ENCODE measurements around the gene SCT. TPM values are rescaled to one million over a fixed set of nuclear protein-coding genes. Genes with fewer than 3 reads are reported as not detected.
A peak's percentile ranks its signal among the peaks of the same experiment; 100 is the strongest.

SCT gene
- total and polyA plus RNA-seq, 4 donors: not detected

GRCh38 chr11:590997-591396, 36.0 kb downstream of the SCT start:
- Histone ChIP-seq H3K27me3 (ENCODE audit: control insufficient read depth in 4 of 4, insufficient read depth in 4 of 4, low read length in 3 of 4) (no peaks in the 10 kb centered on the region), H3K9me3 (ENCODE audit: control insufficient read depth in 4 of 4, low read length in 3 of 4) (no peaks in the 10 kb centered on the region), H3K9ac (ENCODE audit: low read depth in 1 of 2, low read length in 2 of 2) (no peak overlapping the region), H3K4me3 (ENCODE audit: low read depth in 1 of 3, low read length in 3 of 3) (no peak overlapping the region), H3K4me1 (ENCODE audit: control insufficient read depth in 4 of 4, insufficient read depth in 4 of 4, low read length in 3 of 4) (peaks cover 11 to 25% (median 21%) of the 10 kb centered on the region in 4 donors), H3K27ac (ENCODE audit: low read depth in 1 of 2, low read length in 2 of 2) (no peak overlapping the region), H3K36me3 (ENCODE audit: control insufficient read depth in 4 of 4, insufficient read depth in 3 of 4, low read depth in 1 of 4, low read length in 3 of 4) (peaks cover 29 to 58% (median 40%) of the 10 kb centered on the region in 4 donors)
- WGBS: 89% methylated on average over 11 of the region's 11 CpGs
- no peak for TF ChIP-seq HNF4A (conservative IDR thresholded peaks at IDR 0.05)
- TF ChIP-seq SP1 (IDR thresholded peaks at IDR 0.05): no peak
- TF ChIP-seq RXRA (IDR thresholded peaks at IDR 0.05): no peak
- TF ChIP-seq FOXA2 (IDR thresholded peaks at IDR 0.05): no peak
- TF ChIP-seq, protein P1, sequence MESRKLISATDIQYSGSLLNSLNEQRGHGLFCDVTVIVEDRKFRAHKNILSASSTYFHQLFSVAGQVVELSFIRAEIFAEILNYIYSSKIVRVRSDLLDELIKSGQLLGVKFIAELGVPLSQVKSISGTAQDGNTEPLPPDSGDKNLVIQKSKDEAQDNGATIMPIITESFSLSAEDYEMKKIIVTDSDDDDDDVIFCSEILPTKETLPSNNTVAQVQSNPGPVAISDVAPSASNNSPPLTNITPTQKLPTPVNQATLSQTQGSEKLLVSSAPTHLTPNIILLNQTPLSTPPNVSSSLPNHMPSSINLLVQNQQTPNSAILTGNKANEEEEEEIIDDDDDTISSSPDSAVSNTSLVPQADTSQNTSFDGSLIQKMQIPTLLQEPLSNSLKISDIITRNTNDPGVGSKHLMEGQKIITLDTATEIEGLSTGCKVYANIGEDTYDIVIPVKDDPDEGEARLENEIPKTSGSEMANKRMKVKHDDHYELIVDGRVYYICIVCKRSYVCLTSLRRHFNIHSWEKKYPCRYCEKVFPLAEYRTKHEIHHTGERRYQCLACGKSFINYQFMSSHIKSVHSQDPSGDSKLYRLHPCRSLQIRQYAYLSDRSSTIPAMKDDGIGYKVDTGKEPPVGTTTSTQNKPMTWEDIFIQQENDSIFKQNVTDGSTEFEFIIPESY (IDR thresholded peaks at IDR 0.05): no peak
- no peak for TF ChIP-seq NR2F2 (IDR thresholded peaks at IDR 0.05)
- TF ChIP-seq TAF1 (conservative IDR thresholded peaks at IDR 0.05): no peak
- no peak for TF ChIP-seq FOXA1 (IDR thresholded peaks at IDR 0.05)
- TF ChIP-seq, protein P2, sequence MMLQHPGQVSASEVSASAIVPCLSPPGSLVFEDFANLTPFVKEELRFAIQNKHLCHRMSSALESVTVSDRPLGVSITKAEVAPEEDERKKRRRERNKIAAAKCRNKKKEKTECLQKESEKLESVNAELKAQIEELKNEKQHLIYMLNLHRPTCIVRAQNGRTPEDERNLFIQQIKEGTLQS (IDR thresholded peaks at IDR 0.05): no peak
- TF ChIP-seq RAD21 (IDR thresholded peaks at IDR 0.05): no peak
- TF ChIP-seq EGR1 (IDR thresholded peaks at IDR 0.05; ENCODE audit: low read depth in 2 of 2): no peak
- no peak for DNase-seq (ENCODE audit: low spot score)

DNA sequence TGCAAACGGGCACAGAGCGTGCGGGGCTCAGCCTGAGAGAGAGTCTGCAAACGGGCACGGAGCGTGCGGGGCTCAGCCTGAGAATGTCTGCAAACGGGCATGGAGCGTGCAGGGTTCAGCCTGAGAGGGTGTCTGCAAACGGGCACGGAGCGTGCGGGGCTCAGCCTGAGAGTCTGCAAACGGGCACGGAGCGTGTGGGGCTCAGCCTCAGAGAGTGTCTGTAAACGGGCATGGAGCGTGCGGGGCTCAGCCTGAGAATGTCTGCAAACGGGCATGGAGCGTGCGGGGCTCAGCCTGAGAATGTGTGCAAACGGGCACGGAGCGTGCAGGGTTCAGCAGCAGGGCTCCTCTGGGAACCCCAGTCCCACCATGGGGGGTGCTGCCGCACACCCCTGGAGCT, 37.2 kb downstream of the SCT start:
- peaks cover 11 to 26% (median 22%) of the 10 kb centered on the region in 4 donors for H3K4me1 ChIP-seq (ENCODE audit: control insufficient read depth in 4 of 4, insufficient read depth in 4 of 4, low read length in 3 of 4)
- no peak for TF ChIP-seq HNF4A (conservative IDR thresholded peaks at IDR 0.05)
- no peak for TF ChIP-seq YY1 (IDR thresholded peaks at IDR 0.05)
- TF ChIP-seq EGR1 (IDR thresholded peaks at IDR 0.05; ENCODE audit: low read depth in 2 of 2): no peak
- no peak for TF ChIP-seq SP1 (IDR thresholded peaks at IDR 0.05)
- WGBS: 97% methylated on average over 26 of the region's 26 CpGs
- no peaks in the 10 kb centered on the region for H3K27me3 ChIP-seq (ENCODE audit: control insufficient read depth in 4 of 4, insufficient read depth in 4 of 4, low read length in 3 of 4)
- H3K4me3 ChIP-seq (ENCODE audit: low read depth in 1 of 3, low read length in 3 of 3): no peak overlapping the region
- no peak overlapping the region for H3K27ac ChIP-seq (ENCODE audit: low read depth in 1 of 2, low read length in 2 of 2)
- H3K9me3 ChIP-seq (ENCODE audit: control insufficient read depth in 4 of 4, low read length in 3 of 4): no peaks in the 10 kb centered on the region
- H3K9ac ChIP-seq (ENCODE audit: low read depth in 1 of 2, low read length in 2 of 2): no peak overlapping the region
- no peak for DNase-seq (ENCODE audit: low spot score)
- H3K36me3 ChIP-seq (ENCODE audit: control insufficient read depth in 4 of 4, insufficient read depth in 3 of 4, low read depth in 1 of 4, low read length in 3 of 4): peaks cover 22 to 51% (median 36%) of the 10 kb centered on the region in 4 donors

GRCh38 chr11:587978-588380, 39.0 kb downstream of the SCT start:
- peak overlapping the region; percentile 42 to 85 for H3K27ac ChIP-seq (ENCODE audit: low read depth in 1 of 2, low read length in 2 of 2)
- TF ChIP-seq GABPA (IDR thresholded peaks at IDR 0.05 in 1 of 2, conservative IDR thresholded peaks at IDR 0.05 in 1 of 2) (peak in 1 of 2 donors; percentile 68), RXRA (IDR thresholded peaks at IDR 0.05) (peak; percentile 95 to 98), FOXA1 (IDR thresholded peaks at IDR 0.05) (no peak), HNF4A (conservative IDR thresholded peaks at IDR 0.05) (peak; percentile 98), YY1 (IDR thresholded peaks at IDR 0.05) (peak; percentile 63), REST (IDR thresholded peaks at IDR 0.05) (peak; percentile 56), NR2F2 (IDR thresholded peaks at IDR 0.05) (peak; percentile 75), EGR1 (IDR thresholded peaks at IDR 0.05; ENCODE audit: low read depth in 2 of 2) (peak in 1 of 2 donors; percentile 32), SP1 (IDR thresholded peaks at IDR 0.05) (peak; percentile 86), TAF1 (conservative IDR thresholded peaks at IDR 0.05) (no peak), RAD21 (IDR thresholded peaks at IDR 0.05) (peak; percentile 53 to 60)
- TF ChIP-seq, protein P1 (IDR thresholded peaks at IDR 0.05): no peak
- TF ChIP-seq, protein P3, sequence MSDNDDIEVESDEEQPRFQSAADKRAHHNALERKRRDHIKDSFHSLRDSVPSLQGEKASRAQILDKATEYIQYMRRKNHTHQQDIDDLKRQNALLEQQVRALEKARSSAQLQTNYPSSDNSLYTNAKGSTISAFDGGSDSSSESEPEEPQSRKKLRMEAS (IDR thresholded peaks at IDR 0.05): no peak
- TF ChIP-seq, protein P2 (IDR thresholded peaks at IDR 0.05): peak; percentile 99

More at GRCh38 chr11:587978-588380, 39.0 kb downstream of the SCT start:
- 19% methylated on average over 6 of the region's 6 CpGs for whole genome bisulfite sequencing
- Histone ChIP-seq H3K9me3 (ENCODE audit: control insufficient read depth in 4 of 4, low read length in 3 of 4) (no peaks in the 10 kb centered on the region), H3K27me3 (ENCODE audit: control insufficient read depth in 4 of 4, insufficient read depth in 4 of 4, low read length in 3 of 4) (no peaks in the 10 kb centered on the region), H3K4me1 (ENCODE audit: control insufficient read depth in 4 of 4, insufficient read depth in 4 of 4, low read length in 3 of 4) (peaks cover 11 to 30% (median 22%) of the 10 kb centered on the region in 4 donors), H3K36me3 (ENCODE audit: control insufficient read depth in 4 of 4, insufficient read depth in 3 of 4, low read depth in 1 of 4, low read length in 3 of 4) (peaks cover 16 to 46% (median 30%) of the 10 kb centered on the region in 4 donors), H3K4me3 (ENCODE audit: low read depth in 1 of 3, low read length in 3 of 3) (no peak overlapping the region), H3K9ac (ENCODE audit: low read depth in 1 of 2, low read length in 2 of 2) (no peak overlapping the region)
- DNase-seq (ENCODE audit: low spot score): no peak
